H1 (cell line): ENCODE results near the gene PLA2G4E. TPM values are rescaled to one million over a fixed set of nuclear protein-coding genes. Genes with fewer than 3 reads are reported as not detected.

Source experiments
- BACH1 ChIP-seq: IDR thresholded peaks from 2 replicates; pipeline ENCODE4 v1.6.1; 2012; ENCODE audit warnings: low read length, improper control_type of control experiment
- CBX8 ChIP-seq: fragments of 300-800, 300-1000 bp; sonication (generic); IDR thresholded peaks from 2 replicates; pipeline ENCODE4 v1.7.1; 2016; ENCODE audit warnings: low read depth, low read length, borderline replicate concordance
- CEBPB ChIP-seq: IDR thresholded peaks from 2 replicates; pipeline ENCODE4 v1.6.1; 2012; ENCODE audit warnings: low read depth, low read length
- GABPA ChIP-seq: IDR thresholded peaks from 2 replicates; pipeline ENCODE4 v1.6.1; 2011; ENCODE audit warnings: mild to moderate bottlenecking, low read length, moderate library complexity, borderline replicate concordance; ENCODE audit not compliant: insufficient read depth
- PHF8 ChIP-seq: fragments of 200-600 bp; sonication (generic); conservative IDR thresholded peaks from 2 replicates; pipeline ENCODE4 v1.7.1; 2012; ENCODE audit warnings: low read depth, mild to moderate bottlenecking, inconsistent platforms, low read length, moderate library complexity
- polyA plus RNA-seq, 7 experiments: library from polyadenylated mRNA; depleted of rRNA in 3 of 7; stranded (reverse) in 5 of 7; unstranded in 2 of 7; fragments of >200 nt in 5 of 7; fragments of 200-250 nt in 2 of 7; gene quantifications; 1 replicate in 5 of 7; 2 replicates in 1 of 7; 4 replicates in 1 of 7; pipeline versions ENCODE4 v1.2.1 to v1.2.3, GENCODE V29; 2011 to 2013; ENCODE audit warnings: missing spikeins in 2 of 7, mixed read lengths in 2 of 7
- total RNA-seq: library from RNA; stranded (reverse); fragmentation: NEBNext Ultra II Directional; extraction: Animal tissue kit (Norgen Biotek cat#: 25700); gene quantifications from 2 replicates; pipeline ENCODE4 v1.2.1, GENCODE V29; 2021
- TF ChIP-seq, protein P1 (sequence below): IDR thresholded peaks from 2 replicates; pipeline ENCODE4 v1.6.1; 2011; ENCODE audit warnings: low read depth, mild to moderate bottlenecking, low read length; ENCODE audit not compliant: insufficient read depth

PLA2G4E gene
- total and polyA plus RNA-seq, 2 of the 8 experiments (the other 6 are each of a cell fraction or from before 2014, with no cell fraction given): 0.03 TPM; not detected in 1

DNA sequence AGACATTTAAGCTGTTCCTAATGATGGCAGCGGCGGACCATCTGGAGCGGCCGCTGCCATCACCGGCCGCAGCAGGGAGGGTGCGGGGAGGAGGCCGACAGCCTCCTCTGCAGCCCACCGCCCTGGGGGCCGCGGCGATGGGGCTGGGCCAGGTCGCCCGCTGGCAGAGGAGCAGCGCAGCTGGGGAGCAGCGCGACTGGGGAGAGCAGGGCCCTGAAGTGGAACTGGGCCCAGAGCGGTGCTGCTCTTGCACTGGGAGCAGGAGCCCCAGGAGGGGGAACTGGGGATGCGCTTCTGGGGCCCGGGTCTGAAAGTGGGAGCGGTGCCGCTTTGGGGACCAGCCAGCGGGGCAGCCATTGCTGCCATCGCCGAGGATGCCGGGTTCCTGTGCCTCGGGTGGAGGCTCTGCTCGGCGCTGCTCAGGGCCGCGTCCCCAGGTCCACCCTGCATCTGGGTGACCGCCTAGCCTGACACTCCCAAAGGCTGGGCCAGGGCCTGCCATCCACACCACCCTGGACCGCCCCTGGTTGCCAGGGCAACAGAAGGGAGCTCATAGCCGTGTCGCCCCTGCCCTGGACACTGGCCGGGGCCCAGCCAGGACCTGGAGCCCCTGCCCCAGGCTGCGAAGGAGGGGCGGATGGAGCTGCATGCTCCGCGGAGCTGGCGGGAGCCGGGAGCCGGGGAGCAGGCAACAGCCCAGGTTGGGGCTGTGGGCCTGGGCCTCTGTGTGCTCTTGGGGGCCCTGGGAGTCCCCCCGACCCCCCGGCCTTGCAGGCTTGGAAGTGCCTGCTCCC, 15.5 kb upstream of the PLA2G4E start (continued):
- TF ChIP-seq, protein P1, sequence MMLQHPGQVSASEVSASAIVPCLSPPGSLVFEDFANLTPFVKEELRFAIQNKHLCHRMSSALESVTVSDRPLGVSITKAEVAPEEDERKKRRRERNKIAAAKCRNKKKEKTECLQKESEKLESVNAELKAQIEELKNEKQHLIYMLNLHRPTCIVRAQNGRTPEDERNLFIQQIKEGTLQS: no peak
- TF ChIP-seq GABPA (no peak), CBX8 (no peak), BACH1 (no peak), PHF8 (no peak), CEBPB (no peak)
